H4 (cell line): ENCODE data around the gene CD1E. TPM values are rescaled to one million over a fixed set of nuclear protein-coding genes. Genes with fewer than 3 reads are reported as not detected.
"Not testable (repeated sequence)": the region's sequence is repeated elsewhere in the genome, so short reads cannot be mapped to it uniquely, and the experiment has no call there.

Experiments used
- DNase-seq: peaks from one replicate; pipeline ENCODE4 v3.0.0-alpha.2; 2015; ENCODE audit warnings: low spot score
- total RNA-seq: library from RNA; depleted of rRNA; stranded (reverse); fragments of >200 nt; shearing (Covaris generic); gene quantifications from 2 replicates; pipeline ENCODE4 v1.2.3, GENCODE V29; 2014; rRNA removed

The CD1E gene
- total RNA-seq, 1 experiment from 2014 or later, result not detected

- DNase-seq, result no peak
These were observed 8.8 kb downstream of the CD1E start for GRCh38 chr1:158362482-158362881.

GRCh38 chr1:158362941-158363340 is 9.2 kb downstream of the CD1E start:
- DNase-seq, result no peak

DNA sequence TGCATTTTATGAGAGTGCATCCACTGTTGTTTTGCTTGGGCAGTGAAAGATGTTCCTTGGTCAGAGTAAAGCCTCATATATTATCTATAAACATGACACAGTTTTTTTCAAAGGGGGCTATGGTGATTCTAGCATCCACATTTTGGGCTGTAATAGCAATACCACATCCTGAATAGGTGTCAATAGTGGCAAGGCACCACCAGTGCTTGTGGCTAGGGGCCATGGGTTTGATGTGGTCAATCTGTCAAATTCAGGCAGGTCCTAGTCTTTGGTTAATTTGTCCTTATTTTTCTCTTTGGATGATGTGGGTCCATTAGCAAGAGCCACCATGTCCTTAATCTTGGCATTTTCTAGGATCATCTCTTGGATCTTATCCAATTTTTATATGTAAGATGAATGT is 13.1 kb downstream of the CD1E start:
- no peak for DNase-seq

- DNase-seq, result no peak
These were observed 17.7 kb downstream of the CD1E start for GRCh38 chr1:158371188-158371953.

GRCh38 chr1:158374101-158374500 is 20.4 kb downstream of the CD1E start:
- not testable (repeated sequence) for DNase-seq

GRCh38 chr1:158374860-158375259 is 21.2 kb downstream of the CD1E start:
- no peak for DNase-seq

GRCh38 chr1:158390331-158390730 is 36.6 kb downstream of the CD1E start:
- DNase-seq, result no peak

- no peak for DNase-seq
These were observed 37.4 kb downstream of the CD1E start for GRCh38 chr1:158391099-158391498.

DNA sequence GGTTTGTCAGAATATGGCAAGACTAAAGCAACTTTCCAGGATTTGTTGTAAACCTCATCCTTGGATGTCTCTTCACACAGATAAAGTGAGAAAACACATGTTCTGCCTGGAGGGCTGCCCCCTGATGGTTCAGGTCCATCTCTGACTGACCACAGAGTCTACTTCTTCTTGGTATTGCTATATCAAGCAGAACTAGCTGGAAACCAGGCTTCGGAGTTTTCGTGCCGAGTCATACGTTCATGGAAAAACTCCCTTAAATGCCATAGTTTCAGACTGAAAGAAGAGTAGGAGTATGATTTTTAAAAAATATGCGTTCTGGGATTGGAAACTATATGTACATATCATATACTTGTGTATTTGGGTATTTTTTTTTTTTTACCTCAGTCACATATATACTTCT is 39.8 kb downstream of the CD1E start:
- DNase-seq, result no peak

GRCh38 chr1:158396646-158397045 is 43.0 kb downstream of the CD1E start:
- DNase-seq, result no peak

GRCh38 chr1:158398818-158399514 is 45.3 kb downstream of the CD1E start, which contains the start of gene OR10T2:
TSS of gene OR10T2 (minus strand) at chr1:158399466. CDS start at chr1:158399466, 0 bp downstream.
- DNase-seq, result no peak

DNA sequence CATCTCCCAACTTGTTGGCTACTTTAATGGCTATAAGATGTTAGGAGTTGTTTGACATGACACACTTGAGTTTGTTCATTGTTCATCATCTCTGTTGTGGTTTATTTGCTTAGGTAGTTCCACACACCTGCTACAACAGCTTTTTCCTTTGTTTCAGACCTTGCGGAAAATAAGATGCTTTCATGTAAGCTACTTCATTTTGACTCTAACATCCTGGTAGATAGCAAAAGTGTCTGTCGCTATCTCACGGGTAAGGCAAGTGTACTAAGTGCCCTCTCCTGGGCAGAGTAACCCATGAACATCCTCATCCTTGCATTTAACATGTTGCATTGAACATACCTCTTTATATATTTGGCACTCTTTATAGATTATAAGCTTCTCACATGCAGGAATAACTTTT is 47.2 kb downstream of the CD1E start:
- DNase-seq, result no peak

- no peak for DNase-seq
These were observed 53.4 kb downstream of the CD1E start for GRCh38 chr1:158407092-158407491.

Other genes starting within 250 kb of the CD1E start
- 0.64 and 2.0 TPM in 2 replicates for gene CD1D, start 173.0 kb upstream of the CD1E start, total RNA-seq
- gene CD1A, start 99.5 kb upstream of the CD1E start, total RNA-seq, result not detected in 2 replicates
- not detected in 2 replicates for gene CD1C, start 64.0 kb upstream of the CD1E start, total RNA-seq
- not detected in 2 replicates for gene CD1B, start 22.4 kb upstream of the CD1E start, total RNA-seq
- gene OR10T2, start 45.6 kb downstream of the CD1E start, total RNA-seq, result not detected in 2 replicates
- not detected in 2 replicates for gene OR10K2, start 72.3 kb downstream of the CD1E start, total RNA-seq
- gene OR10K1, start 107.9 kb downstream of the CD1E start, total RNA-seq, result not detected in 2 replicates
- gene OR10R2, start 118.3 kb downstream of the CD1E start, total RNA-seq, result not detected in 2 replicates
- gene OR6Y1, start 200.5 kb downstream of the CD1E start, total RNA-seq, result not detected in 2 replicates
- gene OR6P1, start 216.7 kb downstream of the CD1E start, total RNA-seq, result not detected in 2 replicates
- not detected in 2 replicates for gene OR10X1, start 226.0 kb downstream of the CD1E start, total RNA-seq